Right lobe of liver (tissue), 4 donors: ENCODE results near the gene MIR17HG.

ENCODE experiments used
- POLR2A ChIP-seq: fragments of 450-650 bp; IDR thresholded peaks from one replicate; pipeline ENCODE4 v1.6.1; 2017; ENCODE audit warnings: antibody characterized with exemption, mild to moderate bottlenecking
- TF ChIP-seq, protein P1 (sequence below), 4 donors: fragments of 200-600 bp in 3 of 4; fragments of 450-650 bp in 1 of 4; IDR thresholded peaks; one replicate each; pipeline versions ENCODE4 v1.5.1 to v1.8.0; 2016 to 2022; ENCODE audit warnings: antibody characterized with exemption in 4 of 4, mild to moderate bottlenecking in 2 of 4
- donor health status: DM: no; HTN: no; CAD: no.
- donor health status: DM: no; HTN: no; CAD: no.
- donor health status: DM: no; HTN: yes; CAD: no.

DNA sequence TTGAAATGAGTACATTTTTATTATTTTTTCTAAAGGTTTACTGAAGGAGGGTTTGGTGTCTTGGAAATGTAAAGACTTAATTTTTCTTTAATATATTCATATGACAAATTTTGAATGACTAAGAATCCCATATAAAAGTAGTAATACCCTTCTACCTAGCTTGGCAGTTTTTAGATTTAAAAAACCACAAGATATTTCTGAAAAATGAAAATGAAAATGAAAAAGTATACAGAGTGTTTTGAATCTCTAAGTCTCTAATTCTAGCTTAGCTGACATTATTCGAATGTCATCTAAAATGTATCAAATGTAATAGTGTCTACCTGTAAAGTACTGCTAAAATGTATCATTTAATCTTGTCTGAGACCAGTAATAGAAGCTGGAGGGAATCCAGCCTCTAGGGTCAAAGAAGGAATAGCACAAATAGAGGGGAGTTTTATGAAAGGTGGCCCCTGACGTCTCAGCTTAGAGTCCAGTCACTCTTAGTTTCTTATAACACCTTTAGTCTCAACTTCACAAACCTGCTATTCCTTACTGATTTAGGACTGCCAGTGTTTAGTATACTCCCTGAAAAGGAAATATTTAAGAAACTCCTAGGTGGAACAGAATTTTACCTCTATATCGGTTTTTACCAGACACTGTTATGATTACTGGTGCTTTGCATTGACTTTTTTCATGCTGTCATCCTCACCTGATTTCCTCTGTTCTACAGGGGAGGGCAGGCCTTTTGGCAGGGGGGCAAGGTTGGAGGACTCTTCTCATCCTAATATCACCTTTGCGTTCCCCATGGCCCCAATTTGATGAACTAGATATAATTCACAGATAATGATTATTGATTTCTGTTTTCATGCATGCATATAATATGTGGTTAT, 16.2 kb upstream of the MIR17HG start:
- TF ChIP-seq, protein P1, sequence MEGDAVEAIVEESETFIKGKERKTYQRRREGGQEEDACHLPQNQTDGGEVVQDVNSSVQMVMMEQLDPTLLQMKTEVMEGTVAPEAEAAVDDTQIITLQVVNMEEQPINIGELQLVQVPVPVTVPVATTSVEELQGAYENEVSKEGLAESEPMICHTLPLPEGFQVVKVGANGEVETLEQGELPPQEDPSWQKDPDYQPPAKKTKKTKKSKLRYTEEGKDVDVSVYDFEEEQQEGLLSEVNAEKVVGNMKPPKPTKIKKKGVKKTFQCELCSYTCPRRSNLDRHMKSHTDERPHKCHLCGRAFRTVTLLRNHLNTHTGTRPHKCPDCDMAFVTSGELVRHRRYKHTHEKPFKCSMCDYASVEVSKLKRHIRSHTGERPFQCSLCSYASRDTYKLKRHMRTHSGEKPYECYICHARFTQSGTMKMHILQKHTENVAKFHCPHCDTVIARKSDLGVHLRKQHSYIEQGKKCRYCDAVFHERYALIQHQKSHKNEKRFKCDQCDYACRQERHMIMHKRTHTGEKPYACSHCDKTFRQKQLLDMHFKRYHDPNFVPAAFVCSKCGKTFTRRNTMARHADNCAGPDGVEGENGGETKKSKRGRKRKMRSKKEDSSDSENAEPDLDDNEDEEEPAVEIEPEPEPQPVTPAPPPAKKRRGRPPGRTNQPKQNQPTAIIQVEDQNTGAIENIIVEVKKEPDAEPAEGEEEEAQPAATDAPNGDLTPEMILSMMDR (IDR thresholded peaks at IDR 0.05) = no peak
- no peak for TF ChIP-seq POLR2A
